Tibial nerve (tissue), 4 donors: ENCODE results near the gene YIPF5. TPM values are rescaled to one million over a fixed set of nuclear protein-coding genes. Genes with fewer than 3 reads are reported as not detected.

ENCODE experiments used
- DNase-seq, 2 donors: peaks; one replicate each; pipeline ENCODE4 v3.0.0-alpha.2; 2019; ENCODE audit warnings: low spot score in 2 of 2
- H3K27ac ChIP-seq, 4 donors: fragments of 200-600 bp; sonication (generic) in 3 of 4; one replicate each; pipeline ENCODE4 v1.5.1; 2017 to 2019; ENCODE audit warnings: mild to moderate bottlenecking in 1 of 4
- H3K27me3 ChIP-seq, 2 donors: fragments of 200-600 bp; sonication (generic) in 1 of 2; one replicate each; pipeline versions ENCODE4 v1.5.1 to v1.6.0; 2017 to 2019
- H3K36me3 ChIP-seq, 3 donors: fragments of 200-600 bp; sonication (generic); one replicate each; pipeline ENCODE4 v1.5.1; 2018 to 2019
- H3K4me1 ChIP-seq, 4 donors: fragments of 200-600 bp; sonication (generic) in 3 of 4; one replicate each; pipeline ENCODE4 v1.5.1; 2017 to 2019
- H3K4me3 ChIP-seq, 4 donors: fragments of 200-600 bp; sonication (generic) in 3 of 4; one replicate each; pipeline ENCODE4 v1.5.1; 2017 to 2019; ENCODE audit warnings: mild to moderate bottlenecking in 1 of 4, moderate library complexity in 1 of 4
- H3K9me3 ChIP-seq, 4 donors: fragments of 200-600 bp; sonication (generic) in 3 of 4; one replicate each; pipeline ENCODE4 v1.5.1; 2017 to 2019
- CTCF ChIP-seq, 5 experiments: fragments of 200-600 bp in 3 of 5; fragments of 450-650 bp in 2 of 5; sonication (generic) in 3 of 5; IDR thresholded peaks; one replicate each; pipeline ENCODE4 v1.5.1; 2016 to 2019; ENCODE audit warnings: antibody characterized with exemption in 5 of 5, mild to moderate bottlenecking in 3 of 5, moderate library complexity in 2 of 5
- EP300 ChIP-seq, 2 donors: sonication (generic); formaldehyde crosslinking; IDR thresholded peaks; one replicate each; pipeline ENCODE4 v1.6.1; 2017; ENCODE audit warnings: antibody characterized with exemption in 2 of 2, mild to moderate bottlenecking in 1 of 2
- POLR2A ChIP-seq, 2 donors: fragments of 450-650 bp; IDR thresholded peaks; one replicate each; pipeline ENCODE4 v1.6.1; 2017; ENCODE audit warnings: antibody characterized with exemption in 2 of 2, mild to moderate bottlenecking in 2 of 2, moderate library complexity in 2 of 2
- WGBS, 2 donors: methylation state at CpG; one replicate each; pipeline ENCODE4 v1.1.5; 2018; 5-methylcytosine and 5-hydroxymethylcytosine counted together
- total RNA-seq, 4 donors: library from RNA; depleted of rRNA; stranded (reverse); fragments of >200 nt; gene quantifications; one replicate each; pipeline ENCODE4 v1.1.0, GENCODE V29; 2016

Gene YIPF5
- total RNA-seq, 4 donors from 2014 or later: 19.5 to 35.6 (median 31.6) TPM

DNA sequence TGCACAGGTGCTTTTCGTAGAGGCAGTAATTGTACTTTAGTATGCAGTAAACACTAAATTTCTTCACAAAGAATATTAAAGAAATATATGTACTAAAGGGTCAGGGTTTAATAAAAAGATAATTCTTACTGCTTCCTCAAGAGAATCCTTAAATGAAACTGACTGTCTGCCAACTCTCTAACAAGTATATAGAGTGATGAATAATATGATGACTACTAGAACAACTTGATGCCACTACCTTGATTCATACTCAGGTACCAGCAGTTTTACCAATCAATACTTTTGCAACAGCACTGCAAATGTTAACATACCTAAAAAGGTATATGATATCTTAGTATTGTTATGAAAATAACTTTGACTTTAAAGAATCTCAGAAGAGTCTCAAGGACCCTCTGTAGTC is 3.8 kb downstream of the YIPF5 start:
- Histone ChIP-seq H3K4me3 (no peak overlapping the region), H3K4me1 (peaks cover 0 to 45% (median 17%) of the 10 kb centered on the region in 4 donors), H3K27ac (no peak overlapping the region), H3K27me3 (no peaks in the 10 kb centered on the region), H3K36me3 (peaks cover 0 to 46% (median 0%) of the 10 kb centered on the region in 3 donors), H3K9me3 (no peaks in the 10 kb centered on the region)
- WGBS, 2 donors: 68 to 81% methylated on average over 1 of the region's 1 CpG
- no peak for DNase-seq
- no peak for TF ChIP-seq CTCF (IDR thresholded peaks at IDR 0.05)
- no peak for TF ChIP-seq EP300 (IDR thresholded peaks at IDR 0.05)
- TF ChIP-seq POLR2A (IDR thresholded peaks at IDR 0.05): no peak

- TF ChIP-seq POLR2A (IDR thresholded peaks at IDR 0.05) (no peak), CTCF (IDR thresholded peaks at IDR 0.05) (no peak), EP300 (IDR thresholded peaks at IDR 0.05) (no peak)
- H3K9me3 ChIP-seq: no peaks in the 10 kb centered on the region
- H3K4me1 ChIP-seq: peaks cover 0 to 18% (median 0%) of the 10 kb centered on the region in 4 donors
- no peak overlapping the region for H3K27ac ChIP-seq
- no peaks in the 10 kb centered on the region for H3K27me3 ChIP-seq
- H3K36me3 ChIP-seq: peaks cover 0 to 73% (median 0%) of the 10 kb centered on the region in 3 donors
- 88 to 91% methylated on average over 1 of the region's 1 CpG for WGBS, 2 donors
- no peak for DNase-seq
- H3K4me3 ChIP-seq: no peak overlapping the region
Measured at GRCh38 chr5:144162686-144163085, 7.8 kb downstream of the YIPF5 start.

DNA sequence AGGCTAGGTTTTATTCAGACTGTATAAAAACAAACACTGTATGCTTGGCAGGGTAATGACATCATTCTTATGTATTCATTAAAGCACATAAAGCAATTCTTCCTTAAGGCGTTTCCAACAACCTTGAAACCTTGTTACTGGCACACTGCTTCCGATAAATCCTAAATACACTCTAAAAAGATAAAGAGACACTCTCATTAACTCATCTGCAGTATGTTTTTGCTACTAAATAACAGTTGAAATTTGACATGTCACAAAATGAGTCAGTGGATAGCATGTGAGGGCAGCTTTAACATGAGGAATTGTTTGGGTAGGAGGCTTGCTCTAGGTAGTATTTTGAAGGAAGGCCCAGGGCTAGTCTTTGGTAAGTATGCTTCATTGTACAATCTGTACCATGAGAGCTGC is 13.7 kb downstream of the YIPF5 start:
- no peaks in the 10 kb centered on the region for H3K4me1 ChIP-seq
- TF ChIP-seq POLR2A (IDR thresholded peaks at IDR 0.05) (no peak), CTCF (IDR thresholded peaks at IDR 0.05) (no peak), EP300 (IDR thresholded peaks at IDR 0.05) (no peak)
- H3K36me3 ChIP-seq: peaks cover 0 to 28% (median 0%) of the 10 kb centered on the region in 3 donors
- 67 to 82% methylated on average over 2 of the region's 2 CpGs for WGBS, 2 donors
- no peak overlapping the region for H3K27ac ChIP-seq
- no peaks in the 10 kb centered on the region for H3K27me3 ChIP-seq
- no peak for DNase-seq
- no peak overlapping the region for H3K4me3 ChIP-seq
- H3K9me3 ChIP-seq: no peaks in the 10 kb centered on the region

- Histone ChIP-seq H3K4me1 (no peaks in the 10 kb centered on the region), H3K27ac (no peak overlapping the region), H3K9me3 (no peaks in the 10 kb centered on the region), H3K4me3 (no peak overlapping the region), H3K36me3 (no peaks in the 10 kb centered on the region), H3K27me3 (no peaks in the 10 kb centered on the region)
- WGBS, 2 donors: 63 to 73% methylated on average over 3 of the region's 3 CpGs
- DNase-seq: no peak
- TF ChIP-seq POLR2A (IDR thresholded peaks at IDR 0.05) (no peak), CTCF (IDR thresholded peaks at IDR 0.05) (no peak), EP300 (IDR thresholded peaks at IDR 0.05) (no peak)
Measured at GRCh38 chr5:144151026-144151425, 19.4 kb downstream of the YIPF5 start.

GRCh38 chr5:144144956-144145751 is 25.3 kb downstream of the YIPF5 start:
- TF ChIP-seq EP300 (IDR thresholded peaks at IDR 0.05) (peak; percentile 60 to 68), CTCF (IDR thresholded peaks at IDR 0.05) (no peak)
- WGBS, 2 donors: 63 to 71% methylated on average over 4 of the region's 4 CpGs
- no peak overlapping the region for H3K4me3 ChIP-seq
- no peaks in the 10 kb centered on the region for H3K9me3 ChIP-seq
- H3K4me1 ChIP-seq: peaks cover 0 to 6% (median 3%) of the 10 kb centered on the region in 4 donors
- no peaks in the 10 kb centered on the region for H3K36me3 ChIP-seq
- H3K27ac ChIP-seq: peak overlapping the region in 1 of 4 donors; percentile 44
- H3K27me3 ChIP-seq: no peaks in the 10 kb centered on the region
- DNase-seq: no peak
